Upper lobe of left lung (tissue), 4 donors: ENCODE measurements around the gene NR1H4.

Source experiments
- CTCF ChIP-seq, 6 experiments: fragments of 450-650 bp in 4 of 6; fragments of 200-600 bp in 2 of 6; sonication (generic) in 2 of 6; IDR thresholded peaks; one replicate each; pipeline ENCODE4 v1.5.1; 2016 to 2019; ENCODE audit warnings: antibody characterized with exemption in 6 of 6
- POLR2A ChIP-seq, 4 donors: fragments of 450-650 bp; IDR thresholded peaks; one replicate each; pipeline ENCODE4 v1.5.1; 2016 to 2017; ENCODE audit warnings: antibody characterized with exemption in 4 of 4, mild to moderate bottlenecking in 2 of 4
- POLR2AphosphoS5 ChIP-seq, 2 donors: sonication (generic); formaldehyde crosslinking; IDR thresholded peaks; one replicate each; pipeline ENCODE4 v1.5.1; 2017; ENCODE audit warnings: antibody characterized with exemption in 2 of 2

- TF ChIP-seq CTCF (IDR thresholded peaks at IDR 0.05) (no peak), POLR2A (IDR thresholded peaks at IDR 0.05) (no peak), POLR2AphosphoS5 (IDR thresholded peaks at IDR 0.05) (no peak)
Observed at GRCh38 chr12:100473050-100473715, 483 bp upstream of the NR1H4 start.
